Astrocyte of the spinal cord (primary cell): Measurements from ENCODE around the gene IFNB1.

Experiments used
- DNase-seq: peaks from one replicate; pipeline ENCODE4 v3.0.0; 2011; ENCODE audit warnings: low read depth, low spot score
- H3K4me3 ChIP-seq: 2 replicates; pipeline ENCODE4 v1.5.1; 2011; ENCODE audit warnings: low read depth, mild to moderate bottlenecking, low read length, moderate library complexity
- in situ Hi-C: cut with HindIII; loops from 2 replicates; pipeline ENCODE4 v1.10.0; 2017; ENCODE audit warnings: low sequenced_read_pairs
- TF ChIP-seq, protein P1 (sequence below): IDR thresholded peaks from 2 replicates; pipeline ENCODE4 v1.5.1; 2012; ENCODE audit warnings: low read depth, mild to moderate bottlenecking, low read length, inconsistent platforms

Gene IFNB1

DNA sequence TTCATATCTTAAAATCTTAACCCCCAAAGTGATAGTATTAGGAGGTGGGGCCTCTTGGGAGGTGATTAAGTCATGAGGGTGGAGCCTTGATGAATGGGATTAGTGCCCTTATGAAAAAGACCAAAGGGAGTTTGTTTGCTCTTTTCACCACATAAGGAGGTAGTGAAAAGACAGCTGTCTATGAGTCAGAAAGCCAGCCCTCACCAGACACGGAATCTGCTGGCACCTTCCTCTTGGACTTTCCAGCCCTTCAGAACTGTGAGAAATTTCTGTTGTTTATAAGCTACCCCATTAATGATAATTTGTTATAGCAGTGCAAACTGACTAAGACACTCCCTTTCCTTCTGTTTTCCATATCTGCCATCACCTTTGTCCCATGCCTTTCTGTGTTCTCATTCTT, 20.8 kb downstream of the IFNB1 start:
- in situ Hi-C loops, result no loop called here
- TF ChIP-seq, protein P1, sequence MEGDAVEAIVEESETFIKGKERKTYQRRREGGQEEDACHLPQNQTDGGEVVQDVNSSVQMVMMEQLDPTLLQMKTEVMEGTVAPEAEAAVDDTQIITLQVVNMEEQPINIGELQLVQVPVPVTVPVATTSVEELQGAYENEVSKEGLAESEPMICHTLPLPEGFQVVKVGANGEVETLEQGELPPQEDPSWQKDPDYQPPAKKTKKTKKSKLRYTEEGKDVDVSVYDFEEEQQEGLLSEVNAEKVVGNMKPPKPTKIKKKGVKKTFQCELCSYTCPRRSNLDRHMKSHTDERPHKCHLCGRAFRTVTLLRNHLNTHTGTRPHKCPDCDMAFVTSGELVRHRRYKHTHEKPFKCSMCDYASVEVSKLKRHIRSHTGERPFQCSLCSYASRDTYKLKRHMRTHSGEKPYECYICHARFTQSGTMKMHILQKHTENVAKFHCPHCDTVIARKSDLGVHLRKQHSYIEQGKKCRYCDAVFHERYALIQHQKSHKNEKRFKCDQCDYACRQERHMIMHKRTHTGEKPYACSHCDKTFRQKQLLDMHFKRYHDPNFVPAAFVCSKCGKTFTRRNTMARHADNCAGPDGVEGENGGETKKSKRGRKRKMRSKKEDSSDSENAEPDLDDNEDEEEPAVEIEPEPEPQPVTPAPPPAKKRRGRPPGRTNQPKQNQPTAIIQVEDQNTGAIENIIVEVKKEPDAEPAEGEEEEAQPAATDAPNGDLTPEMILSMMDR, result no peak
- no peak overlapping the region for H3K4me3 ChIP-seq
- peak; percentile 55 for DNase-seq

DNA sequence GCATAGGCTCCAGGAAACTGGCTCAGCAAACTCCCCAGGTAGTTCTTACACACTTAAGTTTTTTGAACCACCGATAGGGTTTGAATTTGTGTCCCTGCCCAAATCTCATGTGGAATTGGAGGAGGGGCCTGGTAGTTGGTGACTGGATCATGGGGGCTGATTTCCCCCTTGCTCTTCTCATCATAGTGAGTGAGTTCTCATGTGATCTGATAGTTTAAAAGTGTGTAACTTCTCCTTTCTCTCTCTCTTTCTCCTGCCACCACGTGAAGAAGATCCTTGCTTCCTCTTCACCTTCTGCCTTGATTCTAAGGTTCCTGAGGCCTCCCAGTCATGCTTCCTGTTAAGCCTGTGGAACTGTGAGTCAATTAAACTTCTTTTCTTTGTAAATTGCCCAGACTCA, 23.9 kb downstream of the IFNB1 start:
- TF ChIP-seq, protein P1, result no peak
- no peak for DNase-seq
- no peak overlapping the region for H3K4me3 ChIP-seq
- in situ Hi-C loops, result no loop called here

DNA sequence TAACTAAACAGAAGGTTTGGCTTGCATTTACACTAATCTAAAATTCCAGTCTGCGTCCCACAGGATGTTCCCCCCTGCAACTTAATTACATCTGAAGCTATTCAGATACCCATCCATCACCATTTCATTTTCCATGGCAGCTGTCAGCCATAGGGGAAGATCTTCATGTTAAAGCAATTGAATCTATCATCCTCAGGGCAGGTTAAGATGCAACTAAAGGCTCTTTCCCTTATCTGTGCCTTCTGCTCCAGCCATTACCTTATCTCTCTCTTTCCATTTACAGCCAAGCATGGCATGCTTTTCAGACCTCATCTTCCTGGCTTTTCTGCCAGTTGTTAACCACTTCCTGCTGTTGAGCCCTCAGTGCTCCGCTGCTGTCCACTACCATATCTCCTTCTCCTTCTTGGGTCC, 30.5 kb downstream of the IFNB1 start:
- DNase-seq, result no peak
- TF ChIP-seq, protein P1, result no peak
- in situ Hi-C loops, result no loop called here
- H3K4me3 ChIP-seq, result no peak overlapping the region

DNA sequence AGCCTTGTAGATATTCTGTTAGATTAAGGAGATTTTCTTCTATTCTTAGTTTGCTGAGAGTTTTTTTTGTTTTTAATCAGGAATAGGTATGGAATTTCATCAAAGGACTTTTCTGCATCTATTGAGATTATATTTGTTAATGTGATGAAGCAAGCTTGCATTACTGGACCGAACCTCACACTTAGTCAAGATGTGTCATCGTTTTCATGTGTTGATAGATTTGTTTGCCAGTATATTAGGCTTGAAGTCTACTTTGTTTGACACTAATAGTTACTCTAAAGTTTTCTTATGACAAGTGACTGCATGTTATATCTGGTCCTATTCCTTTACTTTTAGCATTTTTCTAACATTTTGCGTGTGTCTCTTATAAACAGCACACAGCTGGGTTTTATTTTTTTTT, 33.9 kb downstream of the IFNB1 start:
- TF ChIP-seq, protein P1, result no peak
- H3K4me3 ChIP-seq, result no peak overlapping the region
- in situ Hi-C loops, result no loop called here

DNA sequence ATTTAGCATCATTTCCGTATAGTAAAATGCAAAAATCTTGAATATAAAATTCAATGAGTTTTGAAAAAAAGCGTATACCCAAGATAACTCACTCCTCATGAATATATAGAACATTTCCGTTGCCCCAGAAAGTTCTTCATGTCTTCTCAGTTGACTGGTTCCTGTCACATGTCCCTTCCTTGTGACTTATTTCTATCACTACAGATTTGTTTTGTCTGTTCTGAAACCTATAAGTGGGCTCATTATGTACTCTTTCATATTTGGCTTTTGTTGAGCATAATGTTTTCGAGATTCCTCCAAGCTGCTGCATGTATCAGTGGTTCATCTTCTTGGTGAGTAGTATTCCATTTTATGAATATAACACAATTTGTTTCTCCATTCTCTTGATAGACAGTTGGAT, 35.3 kb downstream of the IFNB1 start:
- in situ Hi-C loops, result no loop called here
- TF ChIP-seq, protein P1, result no peak
- DNase-seq, result no peak
- H3K4me3 ChIP-seq, result no peak overlapping the region

More for the DNA sequence above, 33.9 kb downstream of the IFNB1 start:
- DNase-seq, result no peak

DNA sequence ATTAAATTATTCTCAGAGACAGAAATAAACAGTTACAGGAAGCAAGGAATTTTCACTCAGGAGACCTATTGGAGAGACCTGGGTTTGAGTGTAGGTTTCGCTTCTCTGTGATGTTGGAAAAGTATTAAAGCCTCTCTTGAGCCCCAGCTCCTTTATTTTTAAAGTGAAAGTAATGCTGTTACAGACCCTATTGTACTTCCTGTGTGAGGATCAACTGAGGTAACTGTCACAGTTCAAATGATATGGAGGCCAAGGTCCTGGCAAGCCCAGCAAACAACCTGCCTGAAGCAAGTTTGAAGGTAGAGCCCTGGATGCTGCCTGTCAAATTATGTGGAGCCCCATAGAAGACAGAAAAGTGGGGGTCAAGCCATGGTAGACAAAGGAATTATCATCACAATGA, 38.4 kb downstream of the IFNB1 start:
- DNase-seq, result no peak
- in situ Hi-C loops, result no loop called here
- H3K4me3 ChIP-seq, result no peak overlapping the region
- TF ChIP-seq, protein P1, result no peak

DNA sequence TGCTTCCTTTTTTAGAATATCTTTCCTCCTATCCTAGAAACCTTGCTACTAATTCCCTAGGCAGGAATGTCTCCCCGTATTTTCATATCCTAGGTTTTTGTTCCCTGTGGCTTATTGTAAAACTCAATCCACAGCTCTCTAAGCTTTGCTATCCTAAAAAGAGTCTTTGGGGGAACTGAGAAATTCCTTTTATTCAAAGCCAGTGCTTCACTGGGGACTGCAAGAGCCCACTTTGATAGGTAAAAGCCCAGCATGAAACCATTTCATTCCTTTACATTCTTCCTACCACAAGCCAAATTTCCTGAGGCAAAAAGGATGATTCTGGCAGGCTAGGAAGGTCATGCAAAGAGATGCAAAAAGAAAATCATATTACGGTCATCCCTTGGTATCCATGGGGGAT, 40.5 kb downstream of the IFNB1 start:
- DNase-seq, result no peak
- no peak overlapping the region for H3K4me3 ChIP-seq
- in situ Hi-C loops, result no loop called here
- TF ChIP-seq, protein P1, result no peak
